GM19099 (cell line): ENCODE results near the gene KCNQ5.

Source experiments
- POLR2A ChIP-seq: IDR thresholded peaks from 3 replicates; pipeline ENCODE4 v1.6.1; 2011; ENCODE audit warnings: low read depth; ENCODE audit not compliant: insufficient read length; ENCODE audit errors: extremely low read depth

KCNQ5 gene

GRCh38 chr6:73151732-73152131 is 529.9 kb downstream of the KCNQ5 start:
- TF ChIP-seq POLR2A: no peak

DNA sequence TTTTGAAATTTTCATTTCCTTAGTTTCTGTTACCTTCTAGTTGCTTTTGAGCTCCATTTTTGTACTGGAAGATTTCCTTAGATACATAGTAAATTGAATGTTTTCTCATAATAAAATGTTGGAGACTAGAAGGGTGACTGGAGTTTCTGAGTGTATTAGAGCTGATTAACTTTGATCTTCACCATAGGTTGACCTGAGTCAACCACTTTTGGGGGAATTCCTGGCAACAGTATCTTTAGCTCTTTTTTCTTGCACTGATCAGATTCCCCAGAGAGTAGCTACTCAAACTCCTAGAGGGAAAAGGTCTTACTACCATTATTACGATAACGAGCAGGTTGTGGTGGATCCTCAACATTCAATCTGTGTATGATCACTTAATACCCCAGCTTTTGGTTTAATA is 530.7 kb downstream of the KCNQ5 start:
- TF ChIP-seq POLR2A: no peak

- TF ChIP-seq POLR2A: no peak
These were observed 531.3 kb downstream of the KCNQ5 start for GRCh38 chr6:73152966-73153757.

- no peak for TF ChIP-seq POLR2A
These were observed 535.2 kb downstream of the KCNQ5 start for GRCh38 chr6:73156793-73157767.

- no peak for TF ChIP-seq POLR2A
These were observed 536.0 kb downstream of the KCNQ5 start for GRCh38 chr6:73157870-73158269.

- TF ChIP-seq POLR2A: no peak
These were observed 547.2 kb downstream of the KCNQ5 start for GRCh38 chr6:73169111-73169510.

GRCh38 chr6:73169633-73170032 is 547.8 kb downstream of the KCNQ5 start:
- TF ChIP-seq POLR2A: no peak

- TF ChIP-seq POLR2A: no peak
These were observed 552.8 kb downstream of the KCNQ5 start for GRCh38 chr6:73174646-73175045.

- TF ChIP-seq POLR2A: no peak
These were observed 554.2 kb downstream of the KCNQ5 start for GRCh38 chr6:73176057-73176456.

DNA sequence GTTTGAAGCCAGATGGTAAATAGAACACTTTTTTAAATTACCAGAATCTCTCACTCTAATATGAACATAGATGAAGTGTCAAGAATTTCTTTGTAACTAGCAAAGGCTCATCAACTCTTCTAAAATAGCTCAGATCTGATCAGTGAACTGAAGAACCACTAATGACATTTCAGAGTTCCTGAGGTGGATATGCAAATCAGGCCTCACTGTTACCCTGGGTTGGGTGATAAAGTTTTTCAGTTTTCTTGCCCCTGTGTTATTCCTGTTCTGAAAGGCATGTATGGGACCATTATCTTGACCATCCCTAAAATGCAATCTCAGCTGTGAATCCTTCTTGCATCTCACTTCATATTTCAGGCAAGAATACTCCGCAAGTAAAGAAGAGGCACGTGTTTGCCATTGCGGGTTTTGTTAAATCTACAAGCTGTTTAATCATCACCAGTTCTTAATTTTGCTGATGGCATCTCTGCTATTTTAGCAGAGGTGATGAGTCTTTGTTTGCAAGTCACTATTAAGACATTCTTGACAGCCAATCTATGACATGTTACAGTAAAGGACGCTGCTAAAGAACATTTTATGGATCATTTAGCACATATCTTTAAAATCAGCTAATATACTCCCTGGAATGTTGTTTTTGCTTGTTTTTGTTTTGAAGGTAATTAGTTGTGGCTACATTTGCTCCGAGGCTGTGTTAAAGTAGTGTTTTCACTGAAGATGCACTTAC is 555.5 kb downstream of the KCNQ5 start:
- no peak for TF ChIP-seq POLR2A

- no peak for TF ChIP-seq POLR2A
These were observed 558.3 kb downstream of the KCNQ5 start for GRCh38 chr6:73180076-73180738.

DNA sequence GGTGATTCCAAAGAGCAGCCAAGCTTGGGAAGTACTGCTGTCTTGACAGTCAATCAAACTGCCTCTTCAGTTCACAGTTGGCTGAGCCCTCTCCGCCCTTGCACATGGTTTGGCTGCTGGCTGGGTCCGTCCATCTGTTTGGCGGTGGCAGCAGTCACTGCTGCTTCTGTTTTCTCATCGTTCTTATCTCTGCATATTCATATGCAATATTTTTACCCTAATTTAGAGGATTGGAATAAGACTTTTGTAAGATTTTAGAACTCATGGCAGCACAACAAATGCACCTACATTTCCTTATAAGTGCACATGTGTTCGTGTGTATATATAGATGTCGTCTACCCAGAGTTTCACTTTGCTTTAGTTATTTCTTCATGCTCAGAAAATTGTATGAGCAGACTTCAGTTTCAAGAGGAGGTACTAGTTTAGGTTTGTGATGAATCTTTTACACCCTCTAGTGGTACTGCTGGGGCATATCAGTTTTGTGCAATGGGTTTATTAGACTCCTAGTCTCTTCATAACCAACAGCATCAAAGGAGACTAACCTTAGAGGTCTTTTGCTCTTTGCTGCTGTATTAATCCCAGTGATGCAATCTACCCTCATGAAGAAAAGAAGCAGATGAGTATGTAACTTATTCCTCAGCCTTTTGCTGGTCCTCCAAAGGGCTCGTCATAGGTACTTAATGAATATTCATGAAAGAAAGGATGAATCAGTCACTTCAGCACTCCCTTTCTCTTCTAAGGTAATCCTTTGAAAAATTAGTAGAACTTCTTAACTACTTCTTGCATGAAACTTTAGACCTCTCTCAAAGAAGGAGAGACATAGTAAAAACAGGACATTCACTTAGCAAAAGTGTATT is 559.1 kb downstream of the KCNQ5 start:
- no peak for TF ChIP-seq POLR2A

- no peak for TF ChIP-seq POLR2A
These were observed 560.2 kb downstream of the KCNQ5 start for GRCh38 chr6:73182021-73182607.
